GM10248 (cell line): ENCODE measurements around the gene COMMD9.

ENCODE experiments used
- CTCF ChIA-PET: fragments of 300-600 bp; sonication (Branson Sonifier 250); formaldehyde crosslinking; extraction: SDS; loops from one replicate; lab custom pipeline; 2021; ENCODE audit warnings: antibody characterized with exemption; lab: Yijun Ruan, JAX
- POLR2A ChIA-PET: fragments of 350-650 bp; sonication (Branson Sonifier 250); formaldehyde crosslinking; extraction: SDS; loops from one replicate; lab custom pipeline; 2020; ENCODE audit warnings: antibody characterized with exemption; lab: Yijun Ruan, JAX
- DNase-seq: peaks from one replicate; pipeline ENCODE4 v3.0.0; 2012; ENCODE audit errors: extremely low spot score
- CTCF ChIP-seq: IDR thresholded peaks from 2 replicates; pipeline ENCODE4 v1.5.1; 2012; ENCODE audit warnings: mild to moderate bottlenecking, low read depth; ENCODE audit errors: extremely low read depth, missing control alignments, control extremely low read depth

COMMD9 gene

GRCh38 chr11:36224209-36224882 lies 64.9 kb downstream of the COMMD9 start:
- no peak for TF ChIP-seq CTCF
- DNase-seq, result no peak
- POLR2A ChIA-PET, result no interaction called here
- CTCF ChIA-PET, result interaction anchor here (1.0 to 1.3 kb wide), 2 partner anchors 13 to 14 kb away, joined by 3 read pairs; no protein-coding TSS in a partner anchor

GRCh38 chr11:36222831-36223635 lies 66.2 kb downstream of the COMMD9 start:
- POLR2A ChIA-PET, result interaction anchor here (0.6 kb wide), 1 partner anchor 249 kb away, joined by 3 read pairs; no protein-coding TSS in a partner anchor
- no peak for TF ChIP-seq CTCF
- no peak for DNase-seq
- CTCF ChIA-PET, result interaction anchor here (1.3 to 1.4 kb wide), 2 partner anchors 12 to 31 kb away, joined by 3 to 5 read pairs; no protein-coding TSS in a partner anchor
